Measurements from ENCODE around the gene SV2C. TPM values are rescaled to one million over a fixed set of nuclear protein-coding genes. Genes with fewer than 3 reads are reported as not detected.

The SV2C gene
- total RNA-seq, 2 donors from 2014 or later, result 0.52 TPM; not detected in 1

DNA sequence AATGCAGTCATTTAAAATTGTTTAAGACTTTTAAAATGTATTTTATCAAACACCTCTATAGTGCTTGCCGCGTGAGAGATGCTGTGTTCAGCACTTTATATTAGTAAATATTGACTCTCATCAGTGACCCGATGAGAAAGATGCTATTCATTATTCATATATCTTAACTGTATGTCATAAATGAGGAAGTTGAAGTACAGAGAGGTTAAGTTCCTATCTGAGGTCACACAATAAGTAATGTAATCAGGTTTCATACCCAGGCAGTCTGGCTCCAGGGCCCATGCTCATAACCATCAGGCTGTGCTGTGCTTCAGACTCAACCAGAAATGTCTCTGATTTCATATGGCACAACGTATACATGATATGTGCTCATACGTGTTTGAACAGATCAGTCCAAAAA lies 119.0 kb downstream of the SV2C start:
- ATAC-seq (no peak), DNase-seq (no peak)
- H3K27ac ChIP-seq, result no peak overlapping the region
- WGBS, 2 donors, result 63 to 64% methylated on average over 5 of the region's 5 CpGs
- no peaks in the 10 kb centered on the region for H3K27me3 ChIP-seq
- no peaks in the 10 kb centered on the region for H3K36me3 ChIP-seq (replicated peaks in 1 of 2; ENCODE audit: insufficient read depth in 1 of 2, low read depth in 2 of 2)
- H3K4me3 ChIP-seq, result no peak overlapping the region
- no peaks in the 10 kb centered on the region for H3K9me3 ChIP-seq
- intact Hi-C loops (cut with DNase I), result no loop called here
- H3K4me1 ChIP-seq, result no peaks in the 10 kb centered on the region
- TF ChIP-seq POLR2A (IDR thresholded peaks at IDR 0.05), result no peak
- TF ChIP-seq, protein P1, sequence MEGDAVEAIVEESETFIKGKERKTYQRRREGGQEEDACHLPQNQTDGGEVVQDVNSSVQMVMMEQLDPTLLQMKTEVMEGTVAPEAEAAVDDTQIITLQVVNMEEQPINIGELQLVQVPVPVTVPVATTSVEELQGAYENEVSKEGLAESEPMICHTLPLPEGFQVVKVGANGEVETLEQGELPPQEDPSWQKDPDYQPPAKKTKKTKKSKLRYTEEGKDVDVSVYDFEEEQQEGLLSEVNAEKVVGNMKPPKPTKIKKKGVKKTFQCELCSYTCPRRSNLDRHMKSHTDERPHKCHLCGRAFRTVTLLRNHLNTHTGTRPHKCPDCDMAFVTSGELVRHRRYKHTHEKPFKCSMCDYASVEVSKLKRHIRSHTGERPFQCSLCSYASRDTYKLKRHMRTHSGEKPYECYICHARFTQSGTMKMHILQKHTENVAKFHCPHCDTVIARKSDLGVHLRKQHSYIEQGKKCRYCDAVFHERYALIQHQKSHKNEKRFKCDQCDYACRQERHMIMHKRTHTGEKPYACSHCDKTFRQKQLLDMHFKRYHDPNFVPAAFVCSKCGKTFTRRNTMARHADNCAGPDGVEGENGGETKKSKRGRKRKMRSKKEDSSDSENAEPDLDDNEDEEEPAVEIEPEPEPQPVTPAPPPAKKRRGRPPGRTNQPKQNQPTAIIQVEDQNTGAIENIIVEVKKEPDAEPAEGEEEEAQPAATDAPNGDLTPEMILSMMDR (IDR thresholded peaks at IDR 0.05), result no peak

DNA sequence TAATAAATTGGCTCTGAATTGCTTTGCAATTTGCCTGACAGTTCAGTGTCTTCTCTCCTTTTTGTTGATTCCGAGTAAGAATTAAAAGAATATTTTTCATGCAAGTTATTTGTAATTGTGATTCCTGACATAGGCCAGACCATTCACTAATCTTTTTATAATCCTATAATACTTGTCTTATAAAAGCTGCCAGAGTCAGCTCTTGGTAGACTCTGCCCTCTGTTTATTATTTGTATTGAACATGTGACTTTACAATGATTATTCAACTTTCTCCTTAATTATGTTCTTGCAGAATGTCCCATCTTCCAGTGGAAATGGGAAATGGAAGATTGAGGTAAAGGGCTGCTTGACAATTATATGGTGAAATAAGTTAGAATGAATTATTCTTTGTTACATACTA lies 121.0 kb downstream of the SV2C start:
- no peaks in the 10 kb centered on the region for H3K9me3 ChIP-seq
- no peaks in the 10 kb centered on the region for H3K27me3 ChIP-seq
- no peak for TF ChIP-seq POLR2A (IDR thresholded peaks at IDR 0.05)
- TF ChIP-seq, protein P1 (IDR thresholded peaks at IDR 0.05), result no peak
- WGBS, 2 donors, result 55 to 70% methylated on average over 1 of the region's 1 CpG
- ATAC-seq, result no peak
- no peaks in the 10 kb centered on the region for H3K36me3 ChIP-seq (replicated peaks in 1 of 2; ENCODE audit: insufficient read depth in 1 of 2, low read depth in 2 of 2)
- no peak overlapping the region for H3K4me3 ChIP-seq
- H3K4me1 ChIP-seq, result no peaks in the 10 kb centered on the region
- intact Hi-C loops (cut with DNase I), result no loop called here
- no peak for DNase-seq
- H3K27ac ChIP-seq, result no peak overlapping the region

DNA sequence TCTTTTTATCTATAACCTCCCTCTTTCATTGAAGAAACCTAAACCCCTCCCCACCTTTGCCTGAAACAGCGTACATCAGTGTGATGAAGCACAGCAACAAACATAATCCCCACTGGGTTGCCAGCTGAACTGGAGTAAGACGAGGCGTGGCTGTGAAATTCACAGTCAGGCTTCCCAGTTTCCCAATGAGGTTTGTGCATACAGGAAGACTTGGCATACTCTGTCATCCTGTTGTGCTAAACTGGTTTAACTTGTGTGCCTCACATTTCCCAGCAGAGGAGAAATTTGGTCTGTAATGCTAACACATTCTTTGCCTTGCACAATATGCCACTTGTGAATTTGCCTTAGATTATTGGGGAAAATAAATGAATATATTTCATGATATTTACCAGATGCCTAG lies 121.5 kb downstream of the SV2C start:
- H3K36me3 ChIP-seq (replicated peaks in 1 of 2; ENCODE audit: insufficient read depth in 1 of 2, low read depth in 2 of 2), result no peaks in the 10 kb centered on the region
- H3K4me3 ChIP-seq, result no peak overlapping the region
- H3K27me3 ChIP-seq, result no peaks in the 10 kb centered on the region
- peak; percentile 56 for ATAC-seq
- 32 to 42% methylated on average over 3 of the region's 3 CpGs for WGBS, 2 donors
- H3K9me3 ChIP-seq, result no peaks in the 10 kb centered on the region
- intact Hi-C loops (cut with DNase I), result no loop called here
- no peaks in the 10 kb centered on the region for H3K4me1 ChIP-seq
- TF ChIP-seq, protein P1 (IDR thresholded peaks at IDR 0.05), result no peak
- no peak for TF ChIP-seq POLR2A (IDR thresholded peaks at IDR 0.05)
- no peak overlapping the region for H3K27ac ChIP-seq
- DNase-seq, result peak in 3 of 4 donors; percentile 13 to 35 (median 26)

DNA sequence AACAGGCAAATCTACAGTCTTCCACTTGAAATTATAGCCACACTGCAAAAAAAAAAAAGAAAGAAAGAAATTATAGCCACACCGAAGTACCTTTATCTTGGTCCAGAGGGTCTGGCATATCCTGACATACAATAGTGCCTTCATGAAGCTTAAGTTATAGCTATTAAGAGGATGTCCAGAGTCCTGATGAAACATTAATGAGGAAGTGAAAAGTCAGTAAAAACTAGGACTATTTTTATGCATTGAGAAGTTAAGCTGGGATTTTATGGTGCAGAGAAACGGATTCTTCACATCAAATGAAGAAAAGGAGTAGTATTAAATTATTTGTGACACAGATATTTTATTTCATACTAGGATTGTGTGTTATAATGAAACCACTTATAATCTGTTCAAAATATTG lies 123.9 kb downstream of the SV2C start:
- ATAC-seq, result no peak
- no peaks in the 10 kb centered on the region for H3K27me3 ChIP-seq
- no peak for DNase-seq
- H3K9me3 ChIP-seq, result no peaks in the 10 kb centered on the region
- H3K4me3 ChIP-seq, result no peak overlapping the region
- WGBS, 2 donors, result 70 to 81% methylated on average over 2 of the region's 2 CpGs
- TF ChIP-seq POLR2A (IDR thresholded peaks at IDR 0.05), result no peak
- TF ChIP-seq, protein P1 (IDR thresholded peaks at IDR 0.05), result no peak
- no peaks in the 10 kb centered on the region for H3K36me3 ChIP-seq (replicated peaks in 1 of 2; ENCODE audit: insufficient read depth in 1 of 2, low read depth in 2 of 2)
- no peaks in the 10 kb centered on the region for H3K4me1 ChIP-seq
- no peak overlapping the region for H3K27ac ChIP-seq
- intact Hi-C loops (cut with DNase I), result no loop called here

DNA sequence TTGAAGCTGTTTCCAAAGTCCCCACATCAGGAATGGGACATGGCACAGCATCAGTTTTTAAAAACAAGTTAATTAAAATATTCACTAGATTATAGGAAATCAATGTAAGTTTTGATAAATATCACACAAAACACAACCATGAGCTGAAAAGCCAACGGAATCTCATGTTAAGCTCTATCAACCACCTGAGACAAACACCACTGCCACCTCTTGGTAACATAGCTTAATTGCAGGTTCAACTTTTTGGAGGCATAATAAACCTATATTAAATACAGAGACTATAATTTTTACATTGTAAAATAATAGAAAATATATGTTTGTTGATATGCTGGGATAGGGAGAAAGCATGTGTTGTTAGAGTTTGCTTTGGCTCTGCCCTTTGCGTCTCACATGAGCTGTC lies 126.1 kb downstream of the SV2C start:
- TF ChIP-seq POLR2A (IDR thresholded peaks at IDR 0.05), result no peak
- TF ChIP-seq, protein P1 (IDR thresholded peaks at IDR 0.05), result no peak
- 77 to 82% methylated on average over 2 of the region's 2 CpGs for WGBS, 2 donors
- Histone ChIP-seq H3K27me3 (no peaks in the 10 kb centered on the region), H3K36me3 (replicated peaks in 1 of 2; ENCODE audit: insufficient read depth in 1 of 2, low read depth in 2 of 2) (no peaks in the 10 kb centered on the region), H3K4me3 (no peak overlapping the region), H3K9me3 (no peaks in the 10 kb centered on the region), H3K27ac (no peak overlapping the region), H3K4me1 (no peaks in the 10 kb centered on the region)
- ATAC-seq (no peak), DNase-seq (no peak)
- intact Hi-C loops (cut with DNase I), result no loop called here
